CD4-positive, alpha-beta T cell (primary cell): ENCODE measurements around the gene FGF14. TPM values are rescaled to one million over a fixed set of nuclear protein-coding genes. Genes with fewer than 3 reads are reported as not detected.

Source experiments
- ATAC-seq: fragments of 200-7000 bp; cut with Tn5 transposase; one replicate; pipeline ENCODE4 v1.10.0; 2022; ENCODE audit warnings: mild to moderate bottlenecking; ENCODE audit not compliant: poor library complexity
- CTCF ChIA-PET: fragments of 350-600 bp; sonication (Branson Sonifier 250); formaldehyde crosslinking; loops from one replicate; lab custom pipeline; 2021; ENCODE audit warnings: antibody characterized with exemption, inconsistent platforms; lab: Charles Lee
- POLR2A ChIA-PET: fragments of 350-600 bp; sonication (Branson Sonifier 250); formaldehyde crosslinking; loops from one replicate; lab custom pipeline; 2021; ENCODE audit warnings: antibody characterized with exemption, inconsistent platforms; lab: Charles Lee
- DNase-seq, 14 experiments: peaks; one replicate each; pipeline ENCODE4 v3.0.0-alpha.2; 2013 to 2020; ENCODE audit warnings: mixed read lengths in 2 of 14
- H3K27ac ChIP-seq, 2 donors: one replicate each; pipeline versions ENCODE4 v1.5.1 to v1.7.0; 2013; ENCODE audit warnings: low read length in 2 of 2, low read depth in 1 of 2, mild to moderate bottlenecking in 1 of 2
- H3K27me3 ChIP-seq, 2 experiments: 1 replicate in 1 of 2; 2 replicates in 1 of 2; pipeline versions ENCODE4 v1.6.1 to v1.7.0; 2013; ENCODE audit warnings: low read length in 2 of 2, control low read depth in 1 of 2, mild to moderate bottlenecking in 1 of 2, moderate library complexity in 1 of 2; ENCODE audit not compliant: insufficient read depth in 2 of 2, control insufficient read depth in 1 of 2
- H3K36me3 ChIP-seq: one replicate; pipeline ENCODE4 v1.6.1; 2013; ENCODE audit warnings: low read length, control low read depth; ENCODE audit not compliant: insufficient read depth
- H3K4me1 ChIP-seq: one replicate; pipeline ENCODE4 v1.6.1; 2013; ENCODE audit warnings: low read length, control low read depth; ENCODE audit not compliant: insufficient read depth
- H3K4me3 ChIP-seq: one replicate; pipeline ENCODE4 v1.5.1; 2013; ENCODE audit warnings: mild to moderate bottlenecking, low read length, moderate library complexity
- H3K9me3 ChIP-seq, 2 experiments: 1 replicate in 1 of 2; 2 replicates in 1 of 2; pipeline versions ENCODE4 v1.6.1 to v1.7.0; 2013; ENCODE audit warnings: low read length in 2 of 2, mild to moderate bottlenecking in 2 of 2, control low read depth in 1 of 2, moderate library complexity in 1 of 2; ENCODE audit not compliant: control insufficient read depth in 1 of 2, insufficient read depth in 1 of 2
- H3K27ac Mint-ChIP-seq: one replicate; pipeline ENCODE4 v1.8.0; 2020; ENCODE audit warnings: mixed read lengths
- H3K27me3 Mint-ChIP-seq: one replicate; pipeline ENCODE4 v1.8.0; 2021; ENCODE audit warnings: mixed read lengths
- H3K36me3 Mint-ChIP-seq: one replicate; pipeline ENCODE4 v1.8.0; 2021; ENCODE audit warnings: low read depth, mixed read lengths
- H3K4me1 Mint-ChIP-seq: one replicate; pipeline ENCODE4 v1.8.0; 2021; ENCODE audit warnings: low read depth, mixed read lengths
- H3K4me3 Mint-ChIP-seq: one replicate; pipeline ENCODE4 v1.8.0; 2020; ENCODE audit warnings: mild to moderate bottlenecking, mixed read lengths
- H3K9me3 Mint-ChIP-seq: one replicate; pipeline ENCODE4 v1.8.0; 2020; ENCODE audit warnings: mixed read lengths
- intact Hi-C, 2 experiments: fragments of 100-400 bp; cut with DNase I in 1 of 2; cut with micrococcal nuclease in 1 of 2; formaldehyde crosslinking; loops; one replicate each; pipeline versions ENCODE4 v1.15.1 to v1.9.0; 2023 to 2025; cut with DNase I, micrococcal nuclease
- total RNA-seq, 174 experiments: library from RNA in 2 of 174; stranded (reverse) in 2 of 174; gene quantifications; one replicate each; pipeline ENCODE4 v1.2.3 and lab custom pipeline; 2021 to 2026
- TF ChIP-seq, protein P1 (sequence below): fragments of 200-600 bp; IDR thresholded peaks from one replicate; pipeline ENCODE4 v1.8.0; 2022; ENCODE audit warnings: antibody characterized with exemption, mild to moderate bottlenecking

The FGF14 gene
- total RNA-seq, 2 experiments from 2014 or later = not detected

DNA sequence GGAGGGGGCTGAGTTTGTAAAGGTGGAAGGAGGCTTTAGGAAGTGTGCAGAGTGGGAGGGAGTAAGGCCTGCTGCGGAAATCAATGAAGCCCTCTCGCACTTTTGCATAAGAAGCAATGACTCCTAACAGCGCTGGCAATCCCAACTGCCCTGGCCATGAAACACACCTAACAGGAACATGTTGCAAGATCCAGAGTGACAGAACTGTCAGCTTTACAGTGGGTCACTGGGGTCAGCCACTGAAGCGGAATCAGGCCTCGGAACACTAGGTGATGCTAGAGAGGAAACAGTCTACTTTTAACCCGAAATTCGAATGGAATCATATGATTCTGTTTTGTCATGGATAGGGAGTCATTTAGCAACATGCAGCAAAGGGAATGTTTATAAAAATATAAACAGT, 54.4 kb downstream of the FGF14 start:
- H3K4me3 Mint-ChIP-seq = no peak overlapping the region

DNA sequence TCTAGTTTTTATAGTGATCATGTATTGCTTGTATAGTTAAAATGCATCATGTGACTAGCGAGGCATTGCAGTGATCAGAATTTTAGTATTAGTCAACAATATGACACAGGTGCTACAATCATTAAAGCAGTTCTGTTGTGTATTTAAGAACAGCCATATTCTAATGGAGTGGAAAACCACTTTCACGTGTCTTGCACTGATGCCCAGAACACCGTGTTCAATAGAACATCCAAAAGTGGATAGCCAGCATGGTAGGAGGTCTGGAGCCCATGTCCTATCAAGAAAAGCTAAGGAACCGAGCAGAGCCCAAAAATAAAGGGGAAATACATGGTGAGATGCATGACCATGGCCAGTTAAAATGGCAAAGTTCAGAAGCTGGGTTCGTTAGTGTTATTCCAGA, 55.1 kb downstream of the FGF14 start:
- no peak overlapping the region for H3K27ac ChIP-seq
- ATAC-seq = no peak
- no peaks in the 10 kb centered on the region for H3K4me1 Mint-ChIP-seq
- H3K4me3 ChIP-seq = no peak overlapping the region
- peaks cover 34% of the 10 kb centered on the region for H3K27me3 Mint-ChIP-seq
- intact Hi-C loops = no loop called here
- no peaks in the 10 kb centered on the region for H3K36me3 ChIP-seq
- H3K4me3 Mint-ChIP-seq = no peak overlapping the region
- POLR2A ChIA-PET = no interaction called here
- peaks cover 0 to 9% of the 10 kb centered on the region in 2 experiments for H3K27me3 ChIP-seq
- DNase-seq = no peak
- no peaks in the 10 kb centered on the region for H3K9me3 Mint-ChIP-seq
- H3K9me3 ChIP-seq = no peaks in the 10 kb centered on the region
- H3K36me3 Mint-ChIP-seq = no peaks in the 10 kb centered on the region
- TF ChIP-seq, protein P1, sequence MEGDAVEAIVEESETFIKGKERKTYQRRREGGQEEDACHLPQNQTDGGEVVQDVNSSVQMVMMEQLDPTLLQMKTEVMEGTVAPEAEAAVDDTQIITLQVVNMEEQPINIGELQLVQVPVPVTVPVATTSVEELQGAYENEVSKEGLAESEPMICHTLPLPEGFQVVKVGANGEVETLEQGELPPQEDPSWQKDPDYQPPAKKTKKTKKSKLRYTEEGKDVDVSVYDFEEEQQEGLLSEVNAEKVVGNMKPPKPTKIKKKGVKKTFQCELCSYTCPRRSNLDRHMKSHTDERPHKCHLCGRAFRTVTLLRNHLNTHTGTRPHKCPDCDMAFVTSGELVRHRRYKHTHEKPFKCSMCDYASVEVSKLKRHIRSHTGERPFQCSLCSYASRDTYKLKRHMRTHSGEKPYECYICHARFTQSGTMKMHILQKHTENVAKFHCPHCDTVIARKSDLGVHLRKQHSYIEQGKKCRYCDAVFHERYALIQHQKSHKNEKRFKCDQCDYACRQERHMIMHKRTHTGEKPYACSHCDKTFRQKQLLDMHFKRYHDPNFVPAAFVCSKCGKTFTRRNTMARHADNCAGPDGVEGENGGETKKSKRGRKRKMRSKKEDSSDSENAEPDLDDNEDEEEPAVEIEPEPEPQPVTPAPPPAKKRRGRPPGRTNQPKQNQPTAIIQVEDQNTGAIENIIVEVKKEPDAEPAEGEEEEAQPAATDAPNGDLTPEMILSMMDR = no peak
- no peak overlapping the region for H3K27ac Mint-ChIP-seq
- CTCF ChIA-PET = no interaction called here
- no peaks in the 10 kb centered on the region for H3K4me1 ChIP-seq

More for the DNA sequence above, 54.4 kb downstream of the FGF14 start:
- Mint-ChIP-seq H3K27ac (no peak overlapping the region), H3K9me3 (no peaks in the 10 kb centered on the region), H3K27me3 (peaks cover 34% of the 10 kb centered on the region), H3K4me1 (no peaks in the 10 kb centered on the region), H3K36me3 (no peaks in the 10 kb centered on the region)
- ATAC-seq (no peak), DNase-seq (no peak)
- Histone ChIP-seq H3K4me3 (no peak overlapping the region), H3K4me1 (no peaks in the 10 kb centered on the region), H3K27me3 (peaks cover 0 to 9% of the 10 kb centered on the region in 2 experiments), H3K9me3 (no peaks in the 10 kb centered on the region), H3K27ac (no peak overlapping the region), H3K36me3 (no peaks in the 10 kb centered on the region)
- intact Hi-C loops = no loop called here
- ChIA-PET CTCF (no interaction called here), POLR2A (no interaction called here)
- TF ChIP-seq, protein P1 = no peak

DNA sequence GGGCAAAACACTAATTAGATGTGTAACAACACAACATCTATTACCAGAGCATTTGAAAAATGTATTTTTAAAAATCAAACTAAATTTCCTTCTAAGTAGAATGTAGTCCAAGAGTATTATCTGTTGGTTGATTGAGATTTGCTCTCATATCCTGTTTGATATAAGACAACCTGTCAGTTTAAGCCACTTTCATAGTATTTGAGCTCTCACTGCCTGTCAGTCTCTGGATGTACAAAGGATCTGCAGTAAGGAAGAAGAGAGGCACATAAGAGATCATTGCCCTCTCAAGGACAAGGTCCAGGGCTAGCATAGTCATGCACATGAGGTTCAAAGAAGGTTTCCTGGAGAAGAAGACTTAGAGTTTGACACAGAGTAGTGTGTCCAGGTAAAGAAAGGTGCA, 57.4 kb downstream of the FGF14 start:
- DNase-seq (no peak), ATAC-seq (no peak)
- ChIA-PET POLR2A (no interaction called here), CTCF (no interaction called here)
- Mint-ChIP-seq H3K36me3 (no peaks in the 10 kb centered on the region), H3K4me3 (no peak overlapping the region), H3K27me3 (peaks cover 34% of the 10 kb centered on the region), H3K4me1 (no peaks in the 10 kb centered on the region), H3K27ac (no peak overlapping the region), H3K9me3 (no peaks in the 10 kb centered on the region)
- no peak overlapping the region for H3K27ac ChIP-seq
- no peaks in the 10 kb centered on the region for H3K4me1 ChIP-seq
- no peaks in the 10 kb centered on the region for H3K9me3 ChIP-seq
- H3K4me3 ChIP-seq = no peak overlapping the region
- TF ChIP-seq, protein P1 = no peak
- no peaks in the 10 kb centered on the region for H3K36me3 ChIP-seq
- intact Hi-C loops = no loop called here
- peaks cover 0 to 9% of the 10 kb centered on the region in 2 experiments for H3K27me3 ChIP-seq
